ENCODE measurements around the gene SLC24A5. TPM values are rescaled to one million over a fixed set of nuclear protein-coding genes. Genes with fewer than 3 reads are reported as not detected.

The SLC24A5 gene
- total and polyA plus RNA-seq, 10 donors: 0.06 TPM; not detected in 9

GRCh38 chr15:48109856-48110531 lies 10.8 kb upstream of the SLC24A5 start:
- H3K27ac ChIP-seq: no peak overlapping the region
- TF ChIP-seq CTCF (IDR thresholded peaks at IDR 0.05 in 8 of 11, conservative IDR thresholded peaks at IDR 0.05 in 3 of 11) (no peak), POLR2A (IDR thresholded peaks at IDR 0.05) (no peak), POLR2AphosphoS5 (IDR thresholded peaks at IDR 0.05) (no peak)
- DNase-seq: no peak
- peaks cover 0 to 22% (median 0%) of the 10 kb centered on the region in 7 donors for H3K27me3 ChIP-seq (replicated peaks in 1 of 7)
- 69 to 75% (median 74%) methylated on average over 5 of the region's 5 CpGs for WGBS, 5 donors
- no peaks in the 10 kb centered on the region for H3K4me1 ChIP-seq
- no peak overlapping the region for H3K4me3 ChIP-seq
- intact Hi-C loops (cut with DNase I; ENCODE audit: low total_unique reads): no loop called here
- H3K36me3 ChIP-seq: no peaks in the 10 kb centered on the region
- no peaks in the 10 kb centered on the region for H3K9me3 ChIP-seq

- Histone ChIP-seq H3K9me3 (no peaks in the 10 kb centered on the region), H3K4me1 (no peaks in the 10 kb centered on the region), H3K4me3 (no peak overlapping the region), H3K27ac (no peak overlapping the region), H3K36me3 (no peaks in the 10 kb centered on the region), H3K27me3 (replicated peaks in 1 of 7) (peaks cover 0 to 14% (median 0%) of the 10 kb centered on the region in 7 donors)
- intact Hi-C loops (cut with DNase I; ENCODE audit: low total_unique reads): no loop called here
- no peak for DNase-seq
- 39 to 50% (median 46%) methylated on average over 6 of the region's 6 CpGs for WGBS, 5 donors
- TF ChIP-seq POLR2AphosphoS5 (IDR thresholded peaks at IDR 0.05): no peak
- no peak for TF ChIP-seq CTCF (IDR thresholded peaks at IDR 0.05 in 8 of 11, conservative IDR thresholded peaks at IDR 0.05 in 3 of 11)
- TF ChIP-seq POLR2A (IDR thresholded peaks at IDR 0.05): no peak
Measured at GRCh38 chr15:48112242-48112641, 8.5 kb upstream of the SLC24A5 start.

- Histone ChIP-seq H3K27ac (no peak overlapping the region), H3K9me3 (no peaks in the 10 kb centered on the region), H3K4me3 (no peak overlapping the region), H3K27me3 (replicated peaks in 1 of 7) (peaks cover 0 to 4% (median 0%) of the 10 kb centered on the region in 7 donors), H3K4me1 (no peaks in the 10 kb centered on the region), H3K36me3 (no peaks in the 10 kb centered on the region)
- no peak for TF ChIP-seq POLR2A (IDR thresholded peaks at IDR 0.05)
- TF ChIP-seq CTCF (IDR thresholded peaks at IDR 0.05 in 8 of 11, conservative IDR thresholded peaks at IDR 0.05 in 3 of 11): no peak
- no peak for TF ChIP-seq POLR2AphosphoS5 (IDR thresholded peaks at IDR 0.05)
- DNase-seq: no peak
- WGBS, 5 donors: 63 to 73% (median 68%) methylated on average over 5 of the region's 5 CpGs
- intact Hi-C loops (cut with DNase I; ENCODE audit: low total_unique reads): no loop called here
Measured at GRCh38 chr15:48119277-48119676, 1.5 kb upstream of the SLC24A5 start.

GRCh38 chr15:48121849-48122248 lies 1.1 kb downstream of the SLC24A5 start:
- Histone ChIP-seq H3K27me3 (replicated peaks in 1 of 7) (peaks cover 0 to 4% (median 0%) of the 10 kb centered on the region in 7 donors), H3K4me3 (no peak overlapping the region), H3K36me3 (no peaks in the 10 kb centered on the region), H3K4me1 (no peaks in the 10 kb centered on the region), H3K27ac (no peak overlapping the region), H3K9me3 (no peaks in the 10 kb centered on the region)
- intact Hi-C loops (cut with DNase I; ENCODE audit: low total_unique reads): no loop called here
- 77 to 83% (median 79%) methylated on average over 8 of the region's 8 CpGs for WGBS, 5 donors
- no peak for DNase-seq
- TF ChIP-seq CTCF (IDR thresholded peaks at IDR 0.05 in 8 of 11, conservative IDR thresholded peaks at IDR 0.05 in 3 of 11): no peak
- TF ChIP-seq POLR2A (IDR thresholded peaks at IDR 0.05): no peak
- no peak for TF ChIP-seq POLR2AphosphoS5 (IDR thresholded peaks at IDR 0.05)
